Epidermal melanocyte (primary cell): ENCODE measurements around the gene NKX6-2.
"Not testable (repeated sequence)": the region's sequence is repeated elsewhere in the genome, so short reads cannot be mapped to it uniquely, and the experiment has no call there.

Experiments
- DNase-seq: peaks from one replicate; pipeline ENCODE4 v3.0.0; 2011; ENCODE audit warnings: low spot score; ENCODE audit not compliant: insufficient read length

Gene NKX6-2

GRCh38 chr10:132780356-132780755, 5.6 kb downstream of the NKX6-2 start:
- DNase-seq, result no peak

GRCh38 chr10:132779549-132780294, 6.2 kb downstream of the NKX6-2 start:
- DNase-seq, result no peak

DNA sequence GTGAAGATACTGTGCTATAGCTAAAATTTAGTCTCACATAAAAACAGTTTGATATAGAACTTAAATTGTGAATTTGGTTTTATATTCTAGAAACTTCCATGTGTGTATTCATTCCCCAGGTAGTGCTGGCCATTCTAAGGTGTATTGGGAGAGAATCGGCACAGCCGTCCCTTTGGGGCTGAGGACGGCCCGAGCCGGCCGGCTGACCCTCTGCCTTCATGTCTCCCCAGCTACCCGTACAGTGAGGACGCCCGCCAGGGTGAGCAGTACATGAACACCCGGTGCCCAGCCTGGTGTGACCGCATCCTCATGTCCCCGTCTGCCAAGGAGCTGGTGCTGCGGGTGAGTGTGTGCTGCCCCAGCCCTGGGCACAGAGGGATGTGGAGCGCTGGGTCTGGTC, 8.5 kb downstream of the NKX6-2 start:
- no peak for DNase-seq

- no peak for DNase-seq
Measured at GRCh38 chr10:132776821-132777220, 9.1 kb downstream of the NKX6-2 start.

GRCh38 chr10:132776186-132776585, 9.8 kb downstream of the NKX6-2 start:
- DNase-seq, result no peak

- no peak for DNase-seq
Measured at GRCh38 chr10:132774902-132775863, 10.8 kb downstream of the NKX6-2 start.

GRCh38 chr10:132774181-132774901, 11.6 kb downstream of the NKX6-2 start:
- no peak for DNase-seq

GRCh38 chr10:132772816-132773215, 13.1 kb downstream of the NKX6-2 start:
- not testable (repeated sequence) for DNase-seq

DNA sequence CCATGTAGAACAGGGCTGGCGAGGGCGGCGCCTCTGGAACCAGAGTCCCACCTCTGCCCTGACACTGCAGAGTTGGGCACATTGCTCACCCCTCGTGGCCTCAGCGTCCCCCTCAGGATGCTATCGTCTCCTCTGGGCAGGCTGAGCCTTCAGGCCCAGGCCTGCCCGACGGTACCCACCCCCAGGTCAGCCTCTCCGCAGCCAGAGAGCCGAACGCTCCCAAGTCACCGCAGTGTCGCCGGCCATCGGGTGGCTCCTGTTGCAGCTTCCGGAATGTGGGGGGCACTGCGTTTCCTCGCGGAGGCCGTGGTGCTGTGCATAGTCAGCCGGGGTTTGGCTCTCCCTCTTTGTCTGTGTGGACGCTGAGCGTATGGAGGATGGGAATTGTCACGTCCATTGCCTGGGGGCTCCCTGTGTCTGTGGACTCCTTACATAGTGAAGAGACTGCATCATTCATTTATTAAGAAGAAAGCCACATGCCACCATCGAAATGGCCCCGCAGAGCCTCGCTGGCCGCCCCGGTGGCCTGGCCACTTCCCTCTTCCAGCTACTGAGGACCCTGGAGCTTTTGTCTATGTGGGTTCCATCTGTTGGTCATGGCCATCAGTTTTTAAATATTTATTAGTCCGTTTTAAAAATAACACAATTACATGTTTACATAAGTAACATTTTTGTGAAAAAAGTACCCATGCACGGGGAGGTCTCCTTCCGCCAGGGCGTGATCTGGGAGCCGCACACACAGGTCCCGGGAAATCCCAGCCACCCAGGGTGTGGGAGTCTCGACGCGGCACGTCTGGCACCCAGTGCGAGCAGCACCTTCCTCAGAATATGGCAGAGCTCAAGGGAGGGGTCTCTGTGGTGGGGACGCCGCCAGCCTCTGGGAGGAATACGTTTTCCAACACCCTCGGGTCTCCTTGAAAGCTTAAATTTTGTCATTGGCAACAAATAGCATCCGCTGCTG, 15.6 kb downstream of the NKX6-2 start:
- DNase-seq, result no peak

DNA sequence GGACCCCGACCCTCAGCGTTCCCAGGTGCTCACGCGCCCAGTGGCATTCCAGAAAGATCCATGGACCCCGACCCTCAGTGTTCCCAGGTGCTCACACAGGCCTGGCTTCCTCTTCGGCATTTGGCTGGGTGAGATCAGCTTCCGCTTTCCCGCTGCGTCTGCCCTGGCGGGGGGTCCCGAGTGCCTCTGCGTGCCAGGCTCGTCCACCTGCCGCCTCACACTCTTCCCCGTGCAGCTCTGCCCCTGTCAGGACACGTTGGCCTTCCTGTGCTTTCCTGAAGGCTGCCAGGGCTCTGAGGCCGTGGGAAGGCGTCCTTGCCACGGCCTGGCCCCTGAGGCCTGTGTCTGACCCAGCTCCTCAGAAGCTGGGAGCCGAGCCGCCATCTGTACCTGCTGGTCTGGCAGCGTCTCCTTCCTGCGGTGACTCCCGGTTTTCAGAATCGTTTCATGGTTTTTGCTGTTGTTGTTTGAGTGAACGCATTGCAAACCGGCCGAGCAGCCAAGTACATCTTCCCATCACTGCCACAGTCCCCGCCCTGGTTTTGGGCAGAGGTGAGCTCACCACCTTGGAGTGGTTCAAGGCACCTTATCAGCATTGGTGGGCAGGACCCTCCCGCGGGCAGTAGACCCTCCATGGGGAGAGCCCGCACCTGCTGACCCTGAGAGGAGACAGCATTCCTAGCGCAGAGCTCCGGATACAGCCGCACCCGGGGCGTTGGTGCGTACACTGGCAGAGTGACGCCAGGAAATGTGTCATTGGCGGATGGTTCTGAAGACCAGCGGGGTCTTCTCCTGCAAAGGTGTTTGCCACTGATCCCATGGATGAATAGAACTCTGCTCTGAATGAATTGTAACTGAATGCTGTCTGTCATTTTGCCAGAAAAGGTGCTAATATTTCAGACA, 17.4 kb downstream of the NKX6-2 start:
- DNase-seq, result no peak

DNA sequence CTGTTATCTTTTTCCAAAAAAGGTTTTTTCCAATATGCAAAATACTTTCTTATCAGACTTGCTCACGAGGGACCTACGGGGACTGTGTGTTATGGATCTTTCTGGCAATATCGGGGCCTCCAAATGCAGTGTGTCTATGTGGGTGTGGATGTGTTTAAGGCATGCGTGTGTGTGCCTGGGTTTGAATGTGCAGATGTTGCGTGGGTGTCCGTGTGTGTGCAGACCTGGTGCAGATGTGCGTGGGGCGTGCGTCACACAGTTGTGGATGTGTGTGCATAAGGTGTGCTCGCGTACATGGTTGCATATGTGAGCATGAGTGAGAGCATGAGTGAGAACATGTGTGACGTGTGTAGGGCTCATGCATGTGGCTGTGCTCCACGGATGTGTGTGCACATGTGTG, 19.7 kb downstream of the NKX6-2 start:
- DNase-seq, result no peak

DNA sequence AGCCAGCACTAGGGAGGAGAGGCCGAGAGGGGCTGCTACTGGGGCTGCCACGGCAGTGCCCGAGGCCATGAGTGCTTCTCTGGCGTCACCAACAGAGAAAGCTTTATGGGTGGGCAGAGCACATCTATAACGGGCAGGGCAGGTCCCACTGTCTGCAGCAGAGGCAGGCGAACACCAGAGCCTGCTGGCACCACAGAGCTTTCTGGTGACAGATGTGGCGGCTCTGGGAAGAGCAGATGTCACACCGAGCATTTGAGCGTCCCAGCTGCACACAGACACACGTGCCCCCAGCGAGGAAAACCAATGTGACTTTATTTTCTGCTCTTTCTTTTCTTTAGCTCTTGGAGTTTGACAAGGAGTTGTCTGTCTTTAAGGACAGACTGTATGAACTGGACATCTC, 20.5 kb downstream of the NKX6-2 start:
- no peak for DNase-seq

DNA sequence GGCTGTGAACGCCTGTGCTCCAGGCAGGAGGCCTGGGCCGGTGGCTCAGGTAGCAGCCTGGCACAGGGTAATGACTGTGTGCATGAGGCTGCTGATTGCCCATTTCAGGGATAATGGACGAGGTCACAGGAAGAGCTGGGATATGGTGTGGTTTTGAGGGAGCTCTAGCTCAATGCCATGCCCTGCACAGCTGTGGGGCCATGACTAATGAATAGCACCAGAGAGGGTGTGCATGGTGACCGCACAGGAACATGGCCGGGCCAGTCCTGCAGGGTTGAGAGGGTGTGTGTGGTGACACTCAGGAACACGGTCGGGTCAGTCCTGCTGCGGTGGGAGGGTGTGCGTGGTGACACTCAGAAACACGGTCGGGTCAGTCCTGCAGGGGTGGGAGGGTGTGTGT, 21.8 kb downstream of the NKX6-2 start:
- no peak for DNase-seq

- no peak for DNase-seq
Measured at GRCh38 chr10:132763545-132763944, 22.4 kb downstream of the NKX6-2 start.

DNA sequence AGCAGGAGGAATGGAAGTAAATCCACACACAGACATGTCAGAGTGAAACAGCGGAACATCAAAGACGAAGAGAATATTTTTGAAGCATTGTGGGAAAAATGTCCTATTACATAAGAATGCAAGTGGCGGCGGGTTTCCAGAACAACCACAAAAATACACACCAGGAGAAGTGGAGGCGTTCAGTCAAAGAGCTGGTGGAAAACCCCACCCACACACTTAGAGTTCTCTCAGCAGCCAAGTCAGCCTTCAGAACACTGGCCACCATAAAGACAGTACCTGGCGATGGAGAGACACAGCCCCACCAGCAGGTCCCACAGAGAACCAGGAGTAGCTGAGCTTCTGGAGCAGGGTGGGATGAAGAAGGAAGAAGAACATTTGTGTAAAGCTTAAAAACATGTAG, 23.7 kb downstream of the NKX6-2 start:
- DNase-seq, result no peak

- DNase-seq, result no peak
Measured at GRCh38 chr10:132761395-132762060, 24.4 kb downstream of the NKX6-2 start.

GRCh38 chr10:132758865-132759264, 27.1 kb downstream of the NKX6-2 start:
- no peak for DNase-seq

DNA sequence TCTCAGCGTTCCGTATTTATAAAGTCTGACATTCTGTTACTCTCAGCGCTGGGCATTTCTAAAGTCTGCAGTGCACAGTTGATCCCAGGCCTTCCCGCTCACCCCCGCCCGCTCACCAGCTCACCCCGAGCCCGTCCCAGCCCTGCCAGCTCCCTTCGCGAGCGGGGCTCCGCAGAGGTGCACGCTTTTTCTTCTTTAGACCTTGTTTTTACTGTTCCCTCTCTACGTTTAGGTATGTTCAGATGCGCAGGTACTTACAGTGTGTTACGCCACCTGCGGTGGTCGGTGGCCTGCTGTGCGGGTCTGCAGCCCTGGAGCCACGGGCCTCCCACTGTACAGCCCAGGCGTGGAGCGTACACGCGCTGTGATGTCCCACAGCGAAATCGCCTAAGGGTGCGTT, 28.8 kb downstream of the NKX6-2 start:
- no peak for DNase-seq

DNA sequence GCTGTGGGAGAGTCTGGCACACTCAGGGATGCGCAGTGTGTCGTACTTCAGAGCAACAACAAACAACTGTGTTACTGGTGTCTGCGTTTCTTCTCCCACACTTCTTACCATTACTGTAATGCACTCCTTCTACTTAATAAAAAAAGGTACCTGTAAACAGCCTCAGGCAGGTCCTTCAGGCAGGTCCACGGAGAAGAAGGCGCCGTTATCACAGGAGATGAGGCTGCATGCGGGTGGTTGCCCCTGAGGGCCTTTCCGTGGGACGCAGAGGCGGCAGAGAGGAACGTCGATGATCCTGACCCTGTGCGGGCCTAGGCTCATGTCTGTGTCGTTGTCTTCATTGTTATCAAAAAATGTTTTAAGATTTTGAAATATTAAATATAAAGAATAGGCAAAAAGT, 29.4 kb downstream of the NKX6-2 start:
- no peak for DNase-seq
